ENCODE results near the gene TWIST1.

The TWIST1 gene

GRCh38 chr7:19139706-19140327 is 22.4 kb upstream of the TWIST1 start:
- TF ChIP-seq CTCF (IDR thresholded peaks at IDR 0.05; ENCODE audit: borderline replicate concordance, control extremely low read depth, extremely low read depth, insufficient read depth, missing control alignments): no peak
- DNase-seq (ENCODE audit: low spot score): no peak
- in situ Hi-C loops (cut with MboI; ENCODE audit: low sequenced_read_pairs, unreplicated experiment): no loop called here

GRCh38 chr7:19133886-19134285 is 16.4 kb upstream of the TWIST1 start:
- no peak for TF ChIP-seq CTCF (IDR thresholded peaks at IDR 0.05; ENCODE audit: borderline replicate concordance, control extremely low read depth, extremely low read depth, insufficient read depth, missing control alignments)
- in situ Hi-C loops (cut with MboI; ENCODE audit: low sequenced_read_pairs, unreplicated experiment): no loop called here
- DNase-seq (ENCODE audit: low spot score): no peak

GRCh38 chr7:19133390-19133789 is 16.0 kb upstream of the TWIST1 start:
- TF ChIP-seq CTCF (IDR thresholded peaks at IDR 0.05; ENCODE audit: borderline replicate concordance, control extremely low read depth, extremely low read depth, insufficient read depth, missing control alignments): no peak
- no peak for DNase-seq (ENCODE audit: low spot score)
- in situ Hi-C loops (cut with MboI; ENCODE audit: low sequenced_read_pairs, unreplicated experiment): no loop called here

GRCh38 chr7:19128856-19129255 is 11.4 kb upstream of the TWIST1 start:
- DNase-seq (ENCODE audit: low spot score): no peak
- in situ Hi-C loops (cut with MboI; ENCODE audit: low sequenced_read_pairs, unreplicated experiment): no loop called here
- TF ChIP-seq CTCF (IDR thresholded peaks at IDR 0.05; ENCODE audit: borderline replicate concordance, control extremely low read depth, extremely low read depth, insufficient read depth, missing control alignments): no peak

GRCh38 chr7:19121977-19122588 is 4.6 kb upstream of the TWIST1 start:
- in situ Hi-C loops (cut with MboI; ENCODE audit: low sequenced_read_pairs, unreplicated experiment): loop anchor here (25.0 kb wide), 2 partner anchors 540 to 1665 kb away; partner anchors contain the start of gene SP8
- TF ChIP-seq CTCF (IDR thresholded peaks at IDR 0.05; ENCODE audit: borderline replicate concordance, control extremely low read depth, extremely low read depth, insufficient read depth, missing control alignments): peak; percentile 33
- DNase-seq (ENCODE audit: low spot score): no peak

GRCh38 chr7:19119870-19120486 is 2.5 kb upstream of the TWIST1 start:
- in situ Hi-C loops (cut with MboI; ENCODE audit: low sequenced_read_pairs, unreplicated experiment): loop anchor here (25.0 kb wide), 2 partner anchors 542 to 1667 kb away; partner anchors contain the start of gene SP8
- no peak for DNase-seq (ENCODE audit: low spot score)
- TF ChIP-seq CTCF (IDR thresholded peaks at IDR 0.05; ENCODE audit: borderline replicate concordance, control extremely low read depth, extremely low read depth, insufficient read depth, missing control alignments): no peak

Measured in GM13976 (cell line).